Measurements from ENCODE around the gene PGC.

Gene PGC

DNA sequence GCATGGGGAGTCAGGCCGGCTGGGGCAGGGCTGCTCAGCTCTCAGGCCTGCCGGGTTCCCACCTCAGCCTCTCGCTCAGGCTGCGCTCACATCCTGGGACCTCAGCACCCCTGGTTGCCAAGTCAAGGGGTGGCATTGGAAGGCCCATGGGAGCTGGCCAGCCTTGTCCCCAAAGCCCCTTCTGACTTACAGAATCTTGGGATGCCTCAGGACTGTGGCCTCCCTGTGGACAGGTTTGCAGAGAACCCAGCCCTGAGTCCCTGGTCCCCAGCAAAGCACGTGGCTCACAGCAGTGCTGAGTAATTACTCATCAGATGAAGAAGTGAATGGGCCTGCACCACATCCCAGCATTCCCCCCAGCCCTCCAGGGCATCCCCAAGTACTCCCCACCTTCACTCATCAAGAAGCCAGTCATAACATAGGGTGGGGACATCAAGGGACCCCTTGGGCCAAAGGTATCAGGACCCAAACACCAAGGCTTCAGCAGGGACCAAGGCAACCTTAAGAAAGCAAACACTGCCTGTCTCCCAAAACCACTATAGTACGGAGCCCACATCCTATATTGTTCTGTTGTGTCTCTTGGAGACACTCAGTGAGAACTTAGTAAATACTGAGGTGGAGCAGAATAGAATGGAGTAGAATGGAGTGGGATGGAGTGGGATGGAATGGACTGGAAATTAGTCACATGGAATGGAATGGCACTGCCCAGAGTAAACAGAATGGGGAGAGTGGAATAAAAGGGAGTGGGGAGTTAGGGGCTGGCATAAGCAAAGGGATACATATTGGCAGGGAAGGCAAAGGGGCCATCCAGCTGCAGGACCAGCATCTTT lies 3.6 kb downstream of the PGC start:
- no peak for DNase-seq (ENCODE audit: extremely low spot score)
- no peak for TF ChIP-seq CTBP1 (IDR thresholded peaks at IDR 0.05; ENCODE audit: borderline replicate concordance)
- TF ChIP-seq FOXM1 (IDR thresholded peaks at IDR 0.05; ENCODE audit: borderline replicate concordance): no peak
- no peak for TF ChIP-seq HDGF (IDR thresholded peaks at IDR 0.05; ENCODE audit: borderline replicate concordance)
- no peak for TF ChIP-seq ZNF384 (IDR thresholded peaks at IDR 0.05)
- no peak for TF ChIP-seq SUZ12 (IDR thresholded peaks at IDR 0.05)
- TF ChIP-seq, protein P1, sequence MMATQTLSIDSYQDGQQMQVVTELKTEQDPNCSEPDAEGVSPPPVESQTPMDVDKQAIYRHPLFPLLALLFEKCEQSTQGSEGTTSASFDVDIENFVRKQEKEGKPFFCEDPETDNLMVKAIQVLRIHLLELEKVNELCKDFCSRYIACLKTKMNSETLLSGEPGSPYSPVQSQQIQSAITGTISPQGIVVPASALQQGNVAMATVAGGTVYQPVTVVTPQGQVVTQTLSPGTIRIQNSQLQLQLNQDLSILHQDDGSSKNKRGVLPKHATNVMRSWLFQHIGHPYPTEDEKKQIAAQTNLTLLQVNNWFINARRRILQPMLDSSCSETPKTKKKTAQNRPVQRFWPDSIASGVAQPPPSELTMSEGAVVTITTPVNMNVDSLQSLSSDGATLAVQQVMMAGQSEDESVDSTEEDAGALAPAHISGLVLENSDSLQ (IDR thresholded peaks at IDR 0.05): no peak
- no peak for TF ChIP-seq FOXA1 (IDR thresholded peaks at IDR 0.05)
- CTCF ChIA-PET: no interaction called here
- POLR2A ChIA-PET: no interaction called here

DNA sequence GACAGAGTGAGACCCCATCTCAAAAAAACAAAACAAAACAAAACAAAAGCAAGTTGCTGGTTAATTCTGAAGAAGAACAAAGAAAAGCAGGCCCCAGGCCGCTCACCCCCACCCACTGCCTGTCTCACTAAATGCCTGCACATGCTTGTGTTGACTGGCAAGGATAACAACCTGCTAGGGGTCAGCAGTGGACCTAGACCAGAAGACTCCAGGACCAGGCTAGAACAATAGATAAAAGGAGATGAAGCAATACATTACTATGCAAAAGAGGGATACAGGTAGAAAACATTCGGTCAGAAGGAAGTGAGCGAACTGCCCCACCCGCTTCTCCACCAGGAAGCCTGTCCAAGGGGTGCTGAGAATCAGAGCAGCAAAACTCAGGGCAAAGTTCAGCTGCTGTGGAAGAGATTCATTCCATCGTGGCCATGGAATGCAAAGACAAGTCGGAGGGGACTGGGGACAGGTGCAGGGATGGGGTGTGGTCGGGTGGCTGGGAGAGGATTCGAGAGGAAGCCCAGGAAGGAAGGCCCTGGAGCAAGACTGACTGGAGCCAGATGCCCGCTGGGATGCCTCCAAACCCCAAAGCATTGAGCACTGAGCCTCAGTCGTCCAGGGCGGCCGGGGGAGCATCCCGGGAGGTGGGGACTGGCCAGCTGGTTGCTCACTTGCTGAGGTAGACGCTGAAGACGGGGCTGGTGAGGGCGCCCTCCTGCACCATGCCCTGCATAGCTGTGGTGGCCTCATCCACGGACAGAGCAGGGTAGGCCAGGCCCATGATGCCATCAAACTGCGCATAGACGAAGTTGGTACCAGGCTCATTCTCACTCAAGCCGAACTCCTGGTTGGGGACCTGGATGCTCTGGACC lies 5.3 kb downstream of the PGC start:
- POLR2A ChIA-PET: no interaction called here

DNA sequence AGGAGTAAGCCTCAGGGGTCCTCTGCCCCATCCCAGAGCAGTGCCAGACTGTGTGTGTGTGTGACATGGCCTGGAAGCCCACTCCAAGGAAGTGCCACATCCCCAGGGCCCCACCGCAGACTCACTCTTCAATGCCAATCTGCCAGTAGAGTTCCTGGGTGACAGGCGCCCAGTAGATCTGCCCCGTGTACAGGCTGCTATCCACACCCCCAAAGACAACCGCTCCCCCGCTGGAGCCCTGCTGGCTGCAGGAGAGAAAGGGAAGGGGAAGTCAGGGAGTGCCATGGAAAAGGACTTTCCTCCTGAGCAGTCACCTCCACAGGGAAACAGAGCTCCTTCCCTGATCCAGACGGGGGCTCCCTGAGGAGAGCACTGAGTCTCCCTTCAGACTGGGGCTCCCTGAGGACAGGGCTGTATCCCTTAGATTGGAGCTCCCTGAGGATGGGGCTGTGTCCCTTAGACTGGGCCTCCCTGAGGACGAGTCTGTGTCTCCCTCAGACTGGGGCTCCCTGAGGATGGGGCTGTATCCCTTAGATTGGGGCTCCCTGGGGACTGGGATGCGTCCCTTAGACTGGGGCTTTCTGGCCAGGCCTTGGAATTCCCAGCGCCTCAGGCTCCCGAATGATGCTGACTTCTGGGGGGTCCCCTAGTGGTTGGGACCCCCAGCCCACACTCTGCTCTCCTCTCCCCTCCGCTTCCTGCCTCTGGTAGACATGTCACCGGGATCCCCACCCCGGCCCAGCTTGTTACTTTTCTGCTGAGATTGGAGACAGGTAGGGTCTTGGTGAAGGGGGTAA lies 6.6 kb downstream of the PGC start:
- no peak for TF ChIP-seq SUZ12 (IDR thresholded peaks at IDR 0.05)
- no peak for TF ChIP-seq FOXM1 (IDR thresholded peaks at IDR 0.05; ENCODE audit: borderline replicate concordance)
- no peak for TF ChIP-seq CTBP1 (IDR thresholded peaks at IDR 0.05; ENCODE audit: borderline replicate concordance)
- no peak for TF ChIP-seq ZNF384 (IDR thresholded peaks at IDR 0.05)
- no peak for TF ChIP-seq BHLHE40 (IDR thresholded peaks at IDR 0.05; ENCODE audit: borderline replicate concordance)
- TF ChIP-seq SP1 (IDR thresholded peaks at IDR 0.05): no peak
- no peak for TF ChIP-seq TARDBP (IDR thresholded peaks at IDR 0.05)
- TF ChIP-seq, protein P1 (IDR thresholded peaks at IDR 0.05): no peak
- TF ChIP-seq ELF4 (IDR thresholded peaks at IDR 0.05): no peak
- TF ChIP-seq ARNT (IDR thresholded peaks at IDR 0.05): no peak
- TF ChIP-seq NFRKB (IDR thresholded peaks at IDR 0.05): no peak
- no peak for TF ChIP-seq FOXA1 (IDR thresholded peaks at IDR 0.05)
- TF ChIP-seq L3MBTL2 (conservative IDR thresholded peaks at IDR 0.05): no peak
- no peak for TF ChIP-seq HDGF (IDR thresholded peaks at IDR 0.05; ENCODE audit: borderline replicate concordance)
- no peak for TF ChIP-seq FOXK2 (IDR thresholded peaks at IDR 0.05)
- POLR2A ChIA-PET: interaction anchor here (1.2 kb wide), 1 partner anchor 47 kb away, joined by 3 read pairs; the partner anchor contains the start of gene TOMM6
- CTCF ChIA-PET: interaction anchor here (1.0 kb wide), 1 partner anchor 35 kb away, joined by 3 read pairs; no protein-coding TSS in a partner anchor
- DNase-seq (ENCODE audit: extremely low spot score): no peak

More for the DNA sequence above, 5.3 kb downstream of the PGC start:
- no peak for DNase-seq (ENCODE audit: extremely low spot score)
- TF ChIP-seq CTBP1 (IDR thresholded peaks at IDR 0.05; ENCODE audit: borderline replicate concordance) (no peak), NFRKB (IDR thresholded peaks at IDR 0.05) (no peak), ELF4 (IDR thresholded peaks at IDR 0.05) (no peak), L3MBTL2 (conservative IDR thresholded peaks at IDR 0.05) (no peak), SUZ12 (IDR thresholded peaks at IDR 0.05) (no peak), LEF1 (IDR thresholded peaks at IDR 0.05; ENCODE audit: borderline replicate concordance) (no peak), ARNT (IDR thresholded peaks at IDR 0.05) (no peak), HDGF (IDR thresholded peaks at IDR 0.05; ENCODE audit: borderline replicate concordance) (no peak), FOXK2 (IDR thresholded peaks at IDR 0.05) (no peak)
- CTCF ChIA-PET: no interaction called here

DNA sequence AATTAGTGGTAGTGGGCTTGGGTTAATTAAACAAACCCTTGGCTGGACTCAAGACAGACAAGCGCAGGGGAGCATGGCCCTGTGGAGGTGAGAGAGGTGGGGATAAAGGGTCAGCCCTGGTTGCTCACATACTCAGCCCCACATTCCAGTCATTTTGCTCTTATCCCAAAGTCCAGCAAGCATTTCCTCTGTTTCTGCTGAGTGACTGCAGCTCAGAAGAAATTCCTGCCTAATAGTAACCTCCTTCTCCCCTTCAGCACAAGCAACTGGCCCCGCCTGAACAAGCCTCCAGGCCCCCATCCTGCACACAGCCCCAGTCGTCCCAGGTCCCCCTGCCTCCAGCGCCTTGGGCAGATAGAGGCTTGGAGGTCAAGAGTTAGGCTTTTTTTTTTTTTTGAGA lies 8.2 kb downstream of the PGC start:
- TF ChIP-seq NFRKB (IDR thresholded peaks at IDR 0.05): no peak
- ChIA-PET POLR2A (no interaction called here), CTCF (no interaction called here)
- no peak for DNase-seq (ENCODE audit: extremely low spot score)

DNA sequence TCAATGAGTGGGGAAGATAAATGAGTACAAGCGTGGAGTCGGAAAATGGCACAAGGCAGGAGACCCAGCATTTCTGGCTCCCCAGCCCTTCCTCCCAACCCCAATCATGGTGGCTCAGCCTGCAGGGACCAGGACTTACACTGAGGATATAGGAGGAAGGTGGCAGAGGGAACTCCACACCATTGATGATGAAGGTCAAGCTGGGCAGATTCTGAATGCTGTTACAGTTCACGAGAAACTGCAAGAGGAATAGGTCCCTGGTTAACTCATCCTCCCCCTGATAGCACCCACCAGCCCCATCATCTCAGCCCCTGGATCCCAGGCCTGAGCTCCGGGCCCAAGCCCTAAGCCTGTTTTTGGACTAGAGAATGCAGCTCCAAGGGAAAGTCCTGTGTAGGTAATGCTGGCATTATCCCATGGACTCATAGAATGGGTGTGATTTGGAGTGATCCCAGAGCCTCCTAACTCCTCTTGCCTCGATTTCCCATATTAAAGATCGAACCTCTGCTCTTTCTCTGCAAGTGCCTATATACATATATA lies 9.5 kb downstream of the PGC start:
- CTCF ChIA-PET: no interaction called here

More for the DNA sequence above, 9.5 kb downstream of the PGC start:
- TF ChIP-seq, protein P1 (IDR thresholded peaks at IDR 0.05): no peak
- TF ChIP-seq SUZ12 (IDR thresholded peaks at IDR 0.05) (no peak), HDGF (IDR thresholded peaks at IDR 0.05; ENCODE audit: borderline replicate concordance) (no peak)
- POLR2A ChIA-PET: no interaction called here
- no peak for DNase-seq (ENCODE audit: extremely low spot score)
